C4-2B (cell line): ENCODE data around the gene NAT16.
"Not testable (repeated sequence)": the region's sequence is repeated elsewhere in the genome, so short reads cannot be mapped to it uniquely, and the experiment has no call there.

Source experiments
- H3K27ac ChIP-seq: fragments of 450-650 bp; 2 replicates; pipeline ENCODE4 v1.5.1; 2017
- CTCF ChIP-seq: fragments of 450-650 bp; conservative IDR thresholded peaks from 2 replicates; pipeline ENCODE4 v1.5.1; 2017; ENCODE audit warnings: mild to moderate bottlenecking
- ZFX ChIP-seq: fragments of 450-650 bp; IDR thresholded peaks from 2 replicates; pipeline ENCODE4 v1.6.1; 2017

Gene NAT16

GRCh38 chr7:101207459-101207858 lies 27.4 kb upstream of the NAT16 start:
- no peak for TF ChIP-seq ZFX
- TF ChIP-seq CTCF, result no peak
- H3K27ac ChIP-seq, result no peak overlapping the region

GRCh38 chr7:101206665-101207042 lies 26.6 kb upstream of the NAT16 start:
- TF ChIP-seq CTCF (no peak), ZFX (no peak)
- H3K27ac ChIP-seq, result no peak overlapping the region

- no peak overlapping the region for H3K27ac ChIP-seq
- TF ChIP-seq CTCF (no peak), ZFX (no peak)
Measured at GRCh38 chr7:101205901-101206664, 26.0 kb upstream of the NAT16 start.

- H3K27ac ChIP-seq, result not testable (repeated sequence)
Measured at GRCh38 chr7:101203740-101204738, 23.9 kb upstream of the NAT16 start.

- no peak for TF ChIP-seq CTCF
- no peak for TF ChIP-seq ZFX
- H3K27ac ChIP-seq, result no peak overlapping the region
Measured at GRCh38 chr7:101202603-101202918, 22.5 kb upstream of the NAT16 start.

GRCh38 chr7:101201695-101202602 lies 21.9 kb upstream of the NAT16 start:
- TF ChIP-seq ZFX (no peak), CTCF (no peak)
- H3K27ac ChIP-seq, result no peak overlapping the region

- TF ChIP-seq CTCF (no peak), ZFX (no peak)
- no peak within 1 kb of the TSS for H3K27ac ChIP-seq
Measured at GRCh38 chr7:101200862-101201599, 20.9 kb upstream of the NAT16 start, which contains the start of gene MOGAT3. TSS of gene MOGAT3 (minus strand) at chr7:101201036. CDS start at chr7:101200854, 182 bp downstream.
